Effector memory CD4-positive, alpha-beta T cell (primary cell): Measurements from ENCODE around the gene SCFD1.
"Not testable (repeated sequence)": the region's sequence is repeated elsewhere in the genome, so short reads cannot be mapped to it uniquely, and the experiment has no call there.

ENCODE experiments used
- DNase-seq, 3 donors: peaks; one replicate each; pipeline ENCODE4 v3.0.0-alpha.2; 2020
- H3K27ac ChIP-seq: 2 replicates; pipeline ENCODE4 v1.7.0; 2013; ENCODE audit warnings: mild to moderate bottlenecking, low read length, moderate library complexity; ENCODE audit not compliant: insufficient read depth, poor library complexity, severe bottlenecking
- H3K27me3 ChIP-seq: replicated peaks from 2 replicates; pipeline ENCODE4 v1.7.0; 2013; ENCODE audit warnings: mild to moderate bottlenecking, low read length; ENCODE audit not compliant: insufficient read depth, control insufficient read depth, poor library complexity, severe bottlenecking
- H3K36me3 ChIP-seq: 2 replicates; pipeline ENCODE4 v1.7.0; 2013; ENCODE audit warnings: mild to moderate bottlenecking, low read length, moderate library complexity; ENCODE audit not compliant: control insufficient read depth, insufficient read depth
- H3K4me1 ChIP-seq: 2 replicates; pipeline ENCODE4 v1.7.0; 2013; ENCODE audit warnings: low read length, mild to moderate bottlenecking; ENCODE audit not compliant: control insufficient read depth, insufficient read depth, poor library complexity, severe bottlenecking
- H3K4me3 ChIP-seq: 2 replicates; pipeline ENCODE4 v1.7.0; 2013; ENCODE audit warnings: low read length, low read depth, mild to moderate bottlenecking; ENCODE audit not compliant: insufficient read depth, poor library complexity, severe bottlenecking
- H3K9me3 ChIP-seq: 2 replicates; pipeline ENCODE4 v1.7.0; 2013; ENCODE audit warnings: mild to moderate bottlenecking, low read length, moderate library complexity; ENCODE audit not compliant: control insufficient read depth
- total RNA-seq, 3 donors: gene quantifications; one replicate each; lab custom pipeline; 2026; lab: John Stamatoyannopoulos, UW

Gene SCFD1, protein sequence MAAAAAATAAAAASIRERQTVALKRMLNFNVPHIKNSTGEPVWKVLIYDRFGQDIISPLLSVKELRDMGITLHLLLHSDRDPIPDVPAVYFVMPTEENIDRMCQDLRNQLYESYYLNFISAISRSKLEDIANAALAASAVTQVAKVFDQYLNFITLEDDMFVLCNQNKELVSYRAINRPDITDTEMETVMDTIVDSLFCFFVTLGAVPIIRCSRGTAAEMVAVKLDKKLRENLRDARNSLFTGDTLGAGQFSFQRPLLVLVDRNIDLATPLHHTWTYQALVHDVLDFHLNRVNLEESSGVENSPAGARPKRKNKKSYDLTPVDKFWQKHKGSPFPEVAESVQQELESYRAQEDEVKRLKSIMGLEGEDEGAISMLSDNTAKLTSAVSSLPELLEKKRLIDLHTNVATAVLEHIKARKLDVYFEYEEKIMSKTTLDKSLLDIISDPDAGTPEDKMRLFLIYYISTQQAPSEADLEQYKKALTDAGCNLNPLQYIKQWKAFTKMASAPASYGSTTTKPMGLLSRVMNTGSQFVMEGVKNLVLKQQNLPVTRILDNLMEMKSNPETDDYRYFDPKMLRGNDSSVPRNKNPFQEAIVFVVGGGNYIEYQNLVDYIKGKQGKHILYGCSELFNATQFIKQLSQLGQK
- 87.5 to 97.1 (median 88.2) reads per million in 3 donors for total RNA-seq

- Histone ChIP-seq H3K27me3 (no peaks in the 10 kb centered on the region), H3K9me3 (no peaks in the 10 kb centered on the region), H3K36me3 (no peaks in the 10 kb centered on the region), H3K4me1 (peaks cover 5% of the 10 kb centered on the region), H3K27ac (peak within 1 kb of the TSS; percentile 74), H3K4me3 (peak within 1 kb of the TSS; percentile 85)
- peak; percentile 79 to 87 (median 86) for DNase-seq
Observed at GRCh38 chr14:30621940-30622830, at the start of gene SCFD1. TSS of gene SCFD1 (plus strand) at chr14:30622319. CDS start at chr14:30622339, 20 bp downstream.

DNA sequence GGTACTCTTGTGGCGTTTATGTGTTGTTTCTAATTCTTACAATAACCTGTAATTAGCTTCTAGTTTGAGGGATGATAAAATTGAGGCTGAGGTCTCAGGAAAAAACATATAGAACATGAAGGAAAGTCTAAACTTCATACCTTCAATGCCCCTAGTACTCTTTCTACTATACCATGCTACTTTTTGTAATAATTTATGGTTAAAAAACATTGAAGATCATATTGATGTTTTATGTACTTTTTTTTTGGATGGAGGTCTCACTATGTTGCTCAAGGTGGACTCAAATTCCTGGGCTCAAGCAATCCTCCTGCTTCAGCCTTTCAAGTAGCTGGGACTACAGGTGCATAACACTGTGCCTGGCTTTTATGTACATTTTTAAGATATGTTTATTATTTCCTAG, 49.3 kb upstream of the SCFD1 start:
- no peaks in the 10 kb centered on the region for H3K27me3 ChIP-seq

GRCh38 chr14:30573226-30573814, 48.8 kb upstream of the SCFD1 start:
- Histone ChIP-seq H3K27me3 (no peaks in the 10 kb centered on the region), H3K9me3 (no peaks in the 10 kb centered on the region), H3K36me3 (no peaks in the 10 kb centered on the region), H3K27ac (no peak overlapping the region), H3K4me3 (no peak overlapping the region), H3K4me1 (no peaks in the 10 kb centered on the region)
- no peak for DNase-seq

More for the DNA sequence above, 49.3 kb upstream of the SCFD1 start:
- no peaks in the 10 kb centered on the region for H3K36me3 ChIP-seq
- H3K4me1 ChIP-seq, result no peaks in the 10 kb centered on the region
- H3K27ac ChIP-seq, result no peak overlapping the region
- no peak overlapping the region for H3K4me3 ChIP-seq
- no peak for DNase-seq
- no peaks in the 10 kb centered on the region for H3K9me3 ChIP-seq

DNA sequence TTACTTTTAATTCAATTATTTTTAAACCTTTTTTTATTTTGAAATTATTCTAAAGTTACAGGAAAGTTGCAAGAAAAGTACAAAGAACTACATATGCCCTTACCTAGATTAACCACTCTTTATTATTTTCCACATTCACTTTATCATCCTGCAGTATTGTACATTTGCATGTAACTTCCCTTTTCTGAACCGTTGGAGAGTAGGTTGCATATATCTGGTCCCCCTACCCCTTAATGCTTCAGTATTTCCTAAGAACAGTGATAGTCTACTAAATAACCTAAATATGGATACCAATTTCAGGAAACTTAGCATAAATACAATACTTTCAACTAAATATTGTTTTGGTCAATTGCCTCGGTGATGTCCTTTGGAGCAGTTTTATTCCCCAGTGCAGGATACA, 48.2 kb upstream of the SCFD1 start:
- H3K4me1 ChIP-seq, result no peaks in the 10 kb centered on the region
- no peak overlapping the region for H3K4me3 ChIP-seq
- DNase-seq, result no peak
- no peaks in the 10 kb centered on the region for H3K27me3 ChIP-seq
- no peak overlapping the region for H3K27ac ChIP-seq
- H3K36me3 ChIP-seq, result no peaks in the 10 kb centered on the region
- H3K9me3 ChIP-seq, result no peaks in the 10 kb centered on the region

DNA sequence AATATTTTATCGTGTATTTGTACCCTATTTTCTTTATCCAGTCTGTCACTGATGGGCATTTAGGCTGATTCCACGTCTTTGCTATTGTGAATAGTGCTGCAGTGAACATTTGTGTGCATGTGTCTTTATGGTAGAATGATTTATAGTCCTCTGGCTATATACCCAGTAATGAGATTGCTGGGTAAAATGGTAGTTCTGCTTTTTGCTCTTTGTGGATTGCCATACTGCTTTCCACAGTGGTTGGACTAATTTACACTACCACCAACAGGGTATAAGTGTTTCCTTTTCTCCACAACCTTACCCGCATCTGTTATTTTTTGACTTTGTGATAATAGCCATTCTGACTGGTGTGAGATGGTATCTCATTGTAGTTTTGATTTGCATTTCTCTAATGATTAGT, 47.3 kb upstream of the SCFD1 start:
- H3K4me3 ChIP-seq, H3K36me3 ChIP-seq, H3K9me3 ChIP-seq, H3K27ac ChIP-seq, H3K4me1 ChIP-seq, H3K27me3 ChIP-seq, DNase-seq: not testable (repeated sequence)

- not testable (repeated sequence) for H3K4me3 ChIP-seq, H3K27ac ChIP-seq, DNase-seq, H3K9me3 ChIP-seq, H3K27me3 ChIP-seq, H3K36me3 ChIP-seq, H3K4me1 ChIP-seq
Observed at GRCh38 chr14:30576333-30576732, 45.8 kb upstream of the SCFD1 start.

- Histone ChIP-seq H3K9me3 (no peaks in the 10 kb centered on the region), H3K27ac (no peak overlapping the region), H3K4me1 (no peaks in the 10 kb centered on the region), H3K4me3 (no peak overlapping the region), H3K27me3 (no peaks in the 10 kb centered on the region), H3K36me3 (no peaks in the 10 kb centered on the region)
- no peak for DNase-seq
Observed at GRCh38 chr14:30580616-30581282, 41.4 kb upstream of the SCFD1 start.

DNA sequence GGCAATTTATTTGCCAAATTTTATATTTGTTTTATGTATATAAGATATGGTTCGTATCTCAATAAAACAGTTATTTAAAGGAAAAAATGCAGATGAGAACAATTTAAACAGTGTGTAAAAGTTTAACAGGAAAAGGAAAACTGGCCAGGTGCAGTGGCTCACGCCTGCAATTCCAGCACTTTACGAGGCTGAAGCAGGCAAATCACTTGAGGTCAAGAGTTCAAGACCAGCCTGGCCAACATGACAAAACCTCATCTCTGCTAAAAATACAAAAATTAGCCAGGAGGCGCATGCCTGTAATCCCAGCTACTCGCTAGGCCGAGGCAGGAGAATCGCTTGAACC, 40.9 kb upstream of the SCFD1 start:
- Histone ChIP-seq H3K27ac (no peak overlapping the region), H3K27me3 (no peaks in the 10 kb centered on the region), H3K36me3 (no peaks in the 10 kb centered on the region), H3K4me1 (no peaks in the 10 kb centered on the region), H3K9me3 (no peaks in the 10 kb centered on the region), H3K4me3 (no peak overlapping the region)
- no peak for DNase-seq

- DNase-seq, result no peak
- no peaks in the 10 kb centered on the region for H3K9me3 ChIP-seq
- no peaks in the 10 kb centered on the region for H3K27me3 ChIP-seq
- H3K4me3 ChIP-seq, result no peak overlapping the region
- no peak overlapping the region for H3K27ac ChIP-seq
- H3K4me1 ChIP-seq, result no peaks in the 10 kb centered on the region
- H3K36me3 ChIP-seq, result peaks cover 2% of the 10 kb centered on the region
Observed at GRCh38 chr14:30582376-30582775, 39.7 kb upstream of the SCFD1 start.
